Right lobe of liver (tissue), 6 donors: ENCODE results near the gene HSD3B2. TPM values are rescaled to one million over a fixed set of nuclear protein-coding genes. Genes with fewer than 3 reads are reported as not detected.

ENCODE experiments used
- ATAC-seq, 4 donors: fragments of 200-7000 bp; cut with Tn5 transposase; one replicate each; pipeline ENCODE4 v1.9.1; 2020; ENCODE audit warnings: mild to moderate bottlenecking in 4 of 4, moderate library complexity in 4 of 4
- DNase-seq, 3 donors: peaks; one replicate each; pipeline ENCODE4 v3.0.0-alpha.2; 2020
- H3K27ac ChIP-seq, 3 donors: fragments of 200-600 bp; one replicate each; pipeline ENCODE4 v1.8.0; 2022
- H3K27me3 ChIP-seq, 2 donors: fragments of 200-600 bp; one replicate each; pipeline ENCODE4 v1.8.0; 2022
- H3K36me3 ChIP-seq, 4 donors: fragments of 200-600 bp; sonication (generic) in 1 of 4; one replicate each; pipeline versions ENCODE4 v1.5.1 to v1.8.0; 2017 to 2022; ENCODE audit warnings: control low read depth in 1 of 4
- H3K4me1 ChIP-seq, 4 donors: fragments of 200-600 bp; sonication (generic) in 1 of 4; one replicate each; pipeline versions ENCODE4 v1.5.1 to v1.8.0; 2017 to 2022; ENCODE audit warnings: control low read depth in 1 of 4
- H3K4me3 ChIP-seq, 3 donors: fragments of 200-600 bp; one replicate each; pipeline ENCODE4 v1.8.0; 2022
- H3K9me3 ChIP-seq, 4 donors: fragments of 200-600 bp; sonication (generic) in 1 of 4; one replicate each; pipeline versions ENCODE4 v1.5.1 to v1.8.0; 2017 to 2022; ENCODE audit warnings: control low read depth in 1 of 4
- POLR2A ChIP-seq: fragments of 450-650 bp; IDR thresholded peaks from one replicate; pipeline ENCODE4 v1.6.1; 2017; ENCODE audit warnings: antibody characterized with exemption, mild to moderate bottlenecking
- WGBS: methylation state at CpG from one replicate; pipeline ENCODE4 v1.1.6; 2018; ENCODE audit warnings: low coverage, low lambda C conversion rate; ENCODE audit not compliant: insufficient coverage; ENCODE audit errors: missing lambda C conversion rate; 5-methylcytosine and 5-hydroxymethylcytosine counted together
- intact Hi-C, 2 donors: fragments of 100-400 bp; cut with DNase I; formaldehyde crosslinking; loops; one replicate each; pipeline versions ENCODE4 v1.11.2 to v1.14.1; 2022
- total RNA-seq, 6 experiments: library from RNA; depleted of rRNA in 2 of 6; stranded (reverse); fragments of >200 nt in 2 of 6; fragmentation: NEBNext Ultra II Directional in 3 of 6; extraction: Animal tissue kit (Norgen Biotek cat#: 25700) in 3 of 6; gene quantifications; one replicate each; pipeline versions ENCODE4 v1.1.0 to v1.2.4, GENCODE V29; 2016 to 2023
- TF ChIP-seq, protein P1 (sequence below), 4 donors: fragments of 200-600 bp in 3 of 4; fragments of 450-650 bp in 1 of 4; IDR thresholded peaks; one replicate each; pipeline versions ENCODE4 v1.5.1 to v1.8.0; 2016 to 2022; ENCODE audit warnings: antibody characterized with exemption in 4 of 4, mild to moderate bottlenecking in 2 of 4
- donor health status: DM: no; HTN: yes; CAD: no.
- donor health status: DM: no; HTN: no; CAD: no.
- donor health status: DM: no; HTN: no; CAD: no.
- donor health status: DM: no; HTN: yes; CAD: no.
- donor health status: DM: no; HTN: yes; CAD: no.

The HSD3B2 gene
- total RNA-seq, 6 experiments from 2014 or later: 0.49 TPM; not detected in 5

- Histone ChIP-seq H3K27ac (no peak overlapping the region), H3K4me1 (no peaks in the 10 kb centered on the region), H3K27me3 (no peaks in the 10 kb centered on the region), H3K36me3 (no peaks in the 10 kb centered on the region), H3K4me3 (no peak overlapping the region), H3K9me3 (no peaks in the 10 kb centered on the region)
- intact Hi-C loops: no loop called here
- 75% methylated on average over 4 of the region's 4 CpGs for WGBS
- ATAC-seq (no peak), DNase-seq (no peak)
- TF ChIP-seq, protein P1, sequence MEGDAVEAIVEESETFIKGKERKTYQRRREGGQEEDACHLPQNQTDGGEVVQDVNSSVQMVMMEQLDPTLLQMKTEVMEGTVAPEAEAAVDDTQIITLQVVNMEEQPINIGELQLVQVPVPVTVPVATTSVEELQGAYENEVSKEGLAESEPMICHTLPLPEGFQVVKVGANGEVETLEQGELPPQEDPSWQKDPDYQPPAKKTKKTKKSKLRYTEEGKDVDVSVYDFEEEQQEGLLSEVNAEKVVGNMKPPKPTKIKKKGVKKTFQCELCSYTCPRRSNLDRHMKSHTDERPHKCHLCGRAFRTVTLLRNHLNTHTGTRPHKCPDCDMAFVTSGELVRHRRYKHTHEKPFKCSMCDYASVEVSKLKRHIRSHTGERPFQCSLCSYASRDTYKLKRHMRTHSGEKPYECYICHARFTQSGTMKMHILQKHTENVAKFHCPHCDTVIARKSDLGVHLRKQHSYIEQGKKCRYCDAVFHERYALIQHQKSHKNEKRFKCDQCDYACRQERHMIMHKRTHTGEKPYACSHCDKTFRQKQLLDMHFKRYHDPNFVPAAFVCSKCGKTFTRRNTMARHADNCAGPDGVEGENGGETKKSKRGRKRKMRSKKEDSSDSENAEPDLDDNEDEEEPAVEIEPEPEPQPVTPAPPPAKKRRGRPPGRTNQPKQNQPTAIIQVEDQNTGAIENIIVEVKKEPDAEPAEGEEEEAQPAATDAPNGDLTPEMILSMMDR (IDR thresholded peaks at IDR 0.05): no peak
- no peak for TF ChIP-seq POLR2A
Measured at GRCh38 chr1:119429687-119430086, 14.7 kb downstream of the HSD3B2 start.

GRCh38 chr1:119430486-119430885 lies 15.5 kb downstream of the HSD3B2 start:
- no peaks in the 10 kb centered on the region for H3K4me1 ChIP-seq
- 78% methylated on average over 2 of the region's 2 CpGs for WGBS
- no peaks in the 10 kb centered on the region for H3K9me3 ChIP-seq
- H3K4me3 ChIP-seq: no peak overlapping the region
- H3K27ac ChIP-seq: no peak overlapping the region
- no peaks in the 10 kb centered on the region for H3K36me3 ChIP-seq
- intact Hi-C loops: no loop called here
- ATAC-seq: no peak
- TF ChIP-seq POLR2A: no peak
- TF ChIP-seq, protein P1 (IDR thresholded peaks at IDR 0.05): no peak
- DNase-seq: no peak
- H3K27me3 ChIP-seq: no peaks in the 10 kb centered on the region

- no peak for TF ChIP-seq POLR2A
- TF ChIP-seq, protein P1 (IDR thresholded peaks at IDR 0.05): no peak
- Histone ChIP-seq H3K4me1 (no peaks in the 10 kb centered on the region), H3K27ac (no peak overlapping the region), H3K4me3 (no peak overlapping the region), H3K9me3 (no peaks in the 10 kb centered on the region), H3K27me3 (no peaks in the 10 kb centered on the region), H3K36me3 (no peaks in the 10 kb centered on the region)
- no peak for DNase-seq
- WGBS: 37% methylated on average over 2 of the region's 3 CpGs
- intact Hi-C loops: no loop called here
- no peak for ATAC-seq
Measured at GRCh38 chr1:119431836-119432235, 16.9 kb downstream of the HSD3B2 start.

- no peak for TF ChIP-seq POLR2A
- TF ChIP-seq, protein P1 (IDR thresholded peaks at IDR 0.05): no peak
- peaks cover 0 to 9% (median 3%) of the 10 kb centered on the region in 4 donors for H3K4me1 ChIP-seq
- H3K4me3 ChIP-seq: no peak overlapping the region
- no peaks in the 10 kb centered on the region for H3K36me3 ChIP-seq
- H3K9me3 ChIP-seq: no peaks in the 10 kb centered on the region
- H3K27ac ChIP-seq: no peak overlapping the region
- ATAC-seq (no peak), DNase-seq (no peak)
- intact Hi-C loops: no loop called here
- H3K27me3 ChIP-seq: no peaks in the 10 kb centered on the region
- 71% methylated on average over 3 of the region's 3 CpGs for WGBS
Measured at GRCh38 chr1:119435052-119435451, 20.1 kb downstream of the HSD3B2 start.

GRCh38 chr1:119438761-119439160 lies 23.8 kb downstream of the HSD3B2 start:
- no peaks in the 10 kb centered on the region for H3K27me3 ChIP-seq

More at GRCh38 chr1:119438761-119439160, 23.8 kb downstream of the HSD3B2 start:
- no peaks in the 10 kb centered on the region for H3K9me3 ChIP-seq
- intact Hi-C loops: no loop called here
- no peaks in the 10 kb centered on the region for H3K36me3 ChIP-seq
- H3K4me3 ChIP-seq: no peak overlapping the region
- no peak overlapping the region for H3K27ac ChIP-seq
- TF ChIP-seq, protein P1 (IDR thresholded peaks at IDR 0.05): no peak
- no peak for TF ChIP-seq POLR2A
- 30% methylated on average over 2 of the region's 2 CpGs for WGBS
- peaks cover 0 to 9% (median 4%) of the 10 kb centered on the region in 4 donors for H3K4me1 ChIP-seq
- no peak for ATAC-seq
- no peak for DNase-seq
